Measurements from ENCODE around the gene MSH5. TPM values are rescaled to one million over a fixed set of nuclear protein-coding genes. Genes with fewer than 3 reads are reported as not detected.

Gene MSH5
- total and polyA plus RNA-seq, 2 of the 13 experiments (the other 11 are each of a cell fraction or from before 2014, with no cell fraction given), result 10.2 to 38.7 TPM

DNA sequence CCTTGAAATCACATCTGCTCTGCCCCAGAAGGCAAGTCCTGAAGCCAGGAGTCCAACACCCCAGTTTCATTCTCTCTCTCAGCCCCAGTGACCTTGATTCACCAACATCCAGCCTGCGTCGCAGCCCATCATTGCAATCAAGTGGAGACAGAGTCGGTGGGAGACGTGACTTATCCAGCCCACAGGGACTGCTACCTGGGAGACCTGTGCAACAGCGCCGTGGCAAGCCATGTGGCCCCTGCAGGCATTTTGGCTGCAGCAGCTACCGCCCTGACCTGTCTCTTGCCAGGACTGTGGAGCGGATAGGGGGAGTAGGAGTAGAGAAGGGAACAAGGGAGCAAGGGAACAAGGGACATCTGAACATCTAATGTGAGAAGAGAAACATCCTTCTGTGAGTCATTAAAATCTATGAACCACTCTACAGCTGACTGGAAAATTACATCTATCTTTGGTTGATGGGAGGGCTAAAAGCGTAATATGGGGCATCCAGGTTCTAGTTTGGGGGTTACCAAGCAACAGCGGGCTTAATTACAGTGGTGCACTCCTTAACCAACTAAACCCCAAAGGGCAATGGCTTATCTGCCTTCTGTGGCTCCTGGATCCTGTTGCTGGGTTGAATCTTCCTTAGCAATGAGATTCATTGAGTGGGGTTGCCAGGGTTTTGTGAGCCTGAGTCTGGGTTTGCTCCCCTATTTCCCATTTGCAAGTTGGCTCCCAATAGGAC lies 22.1 kb upstream of the MSH5 start (continued):
- TF ChIP-seq, protein P1, sequence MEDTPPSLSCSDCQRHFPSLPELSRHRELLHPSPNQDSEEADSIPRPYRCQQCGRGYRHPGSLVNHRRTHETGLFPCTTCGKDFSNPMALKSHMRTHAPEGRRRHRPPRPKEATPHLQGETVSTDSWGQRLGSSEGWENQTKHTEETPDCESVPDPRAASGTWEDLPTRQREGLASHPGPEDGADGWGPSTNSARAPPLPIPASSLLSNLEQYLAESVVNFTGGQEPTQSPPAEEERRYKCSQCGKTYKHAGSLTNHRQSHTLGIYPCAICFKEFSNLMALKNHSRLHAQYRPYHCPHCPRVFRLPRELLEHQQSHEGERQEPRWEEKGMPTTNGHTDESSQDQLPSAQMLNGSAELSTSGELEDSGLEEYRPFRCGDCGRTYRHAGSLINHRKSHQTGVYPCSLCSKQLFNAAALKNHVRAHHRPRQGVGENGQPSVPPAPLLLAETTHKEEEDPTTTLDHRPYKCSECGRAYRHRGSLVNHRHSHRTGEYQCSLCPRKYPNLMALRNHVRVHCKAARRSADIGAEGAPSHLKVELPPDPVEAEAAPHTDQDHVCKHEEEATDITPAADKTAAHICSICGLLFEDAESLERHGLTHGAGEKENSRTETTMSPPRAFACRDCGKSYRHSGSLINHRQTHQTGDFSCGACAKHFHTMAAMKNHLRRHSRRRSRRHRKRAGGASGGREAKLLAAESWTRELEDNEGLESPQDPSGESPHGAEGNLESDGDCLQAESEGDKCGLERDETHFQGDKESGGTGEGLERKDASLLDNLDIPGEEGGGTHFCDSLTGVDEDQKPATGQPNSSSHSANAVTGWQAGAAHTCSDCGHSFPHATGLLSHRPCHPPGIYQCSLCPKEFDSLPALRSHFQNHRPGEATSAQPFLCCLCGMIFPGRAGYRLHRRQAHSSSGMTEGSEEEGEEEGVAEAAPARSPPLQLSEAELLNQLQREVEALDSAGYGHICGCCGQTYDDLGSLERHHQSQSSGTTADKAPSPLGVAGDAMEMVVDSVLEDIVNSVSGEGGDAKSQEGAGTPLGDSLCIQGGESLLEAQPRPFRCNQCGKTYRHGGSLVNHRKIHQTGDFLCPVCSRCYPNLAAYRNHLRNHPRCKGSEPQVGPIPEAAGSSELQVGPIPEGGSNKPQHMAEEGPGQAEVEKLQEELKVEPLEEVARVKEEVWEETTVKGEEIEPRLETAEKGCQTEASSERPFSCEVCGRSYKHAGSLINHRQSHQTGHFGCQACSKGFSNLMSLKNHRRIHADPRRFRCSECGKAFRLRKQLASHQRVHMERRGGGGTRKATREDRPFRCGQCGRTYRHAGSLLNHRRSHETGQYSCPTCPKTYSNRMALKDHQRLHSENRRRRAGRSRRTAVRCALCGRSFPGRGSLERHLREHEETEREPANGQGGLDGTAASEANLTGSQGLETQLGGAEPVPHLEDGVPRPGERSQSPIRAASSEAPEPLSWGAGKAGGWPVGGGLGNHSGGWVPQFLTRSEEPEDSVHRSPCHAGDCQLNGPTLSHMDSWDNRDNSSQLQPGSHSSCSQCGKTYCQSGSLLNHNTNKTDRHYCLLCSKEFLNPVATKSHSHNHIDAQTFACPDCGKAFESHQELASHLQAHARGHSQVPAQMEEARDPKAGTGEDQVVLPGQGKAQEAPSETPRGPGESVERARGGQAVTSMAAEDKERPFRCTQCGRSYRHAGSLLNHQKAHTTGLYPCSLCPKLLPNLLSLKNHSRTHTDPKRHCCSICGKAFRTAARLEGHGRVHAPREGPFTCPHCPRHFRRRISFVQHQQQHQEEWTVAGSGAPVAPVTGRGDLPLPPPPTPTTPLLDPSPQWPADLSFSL (CRISPR knock-in tag; IDR thresholded peaks at IDR 0.05), result no peak
- peak; percentile 64; the same call in 1 of the 2 replicates for TF ChIP-seq CBFB (CRISPR knock-in tag; IDR thresholded peaks at IDR 0.05)
- TF ChIP-seq, protein P2, sequence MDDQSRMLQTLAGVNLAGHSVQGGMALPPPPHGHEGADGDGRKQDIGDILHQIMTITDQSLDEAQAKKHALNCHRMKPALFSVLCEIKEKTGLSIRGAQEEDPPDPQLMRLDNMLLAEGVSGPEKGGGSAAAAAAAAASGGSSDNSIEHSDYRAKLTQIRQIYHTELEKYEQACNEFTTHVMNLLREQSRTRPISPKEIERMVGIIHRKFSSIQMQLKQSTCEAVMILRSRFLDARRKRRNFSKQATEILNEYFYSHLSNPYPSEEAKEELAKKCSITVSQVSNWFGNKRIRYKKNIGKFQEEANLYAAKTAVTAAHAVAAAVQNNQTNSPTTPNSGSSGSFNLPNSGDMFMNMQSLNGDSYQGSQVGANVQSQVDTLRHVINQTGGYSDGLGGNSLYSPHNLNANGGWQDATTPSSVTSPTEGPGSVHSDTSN (CRISPR knock-in tag; IDR thresholded peaks at IDR 0.05; ENCODE audit: borderline replicate concordance), result no peak
- no peak for TF ChIP-seq ZNF629 (CRISPR knock-in tag; conservative IDR thresholded peaks at IDR 0.05)
- TF ChIP-seq RARA (CRISPR knock-in tag; IDR thresholded peaks at IDR 0.05), result no peak
- TF ChIP-seq ZNF367 (CRISPR knock-in tag; IDR thresholded peaks at IDR 0.05; ENCODE audit: borderline replicate concordance), result no peak
- no peak for TF ChIP-seq ZNF530 (CRISPR knock-in tag; IDR thresholded peaks at IDR 0.05; ENCODE audit: low read depth)
- TF ChIP-seq, protein P3, sequence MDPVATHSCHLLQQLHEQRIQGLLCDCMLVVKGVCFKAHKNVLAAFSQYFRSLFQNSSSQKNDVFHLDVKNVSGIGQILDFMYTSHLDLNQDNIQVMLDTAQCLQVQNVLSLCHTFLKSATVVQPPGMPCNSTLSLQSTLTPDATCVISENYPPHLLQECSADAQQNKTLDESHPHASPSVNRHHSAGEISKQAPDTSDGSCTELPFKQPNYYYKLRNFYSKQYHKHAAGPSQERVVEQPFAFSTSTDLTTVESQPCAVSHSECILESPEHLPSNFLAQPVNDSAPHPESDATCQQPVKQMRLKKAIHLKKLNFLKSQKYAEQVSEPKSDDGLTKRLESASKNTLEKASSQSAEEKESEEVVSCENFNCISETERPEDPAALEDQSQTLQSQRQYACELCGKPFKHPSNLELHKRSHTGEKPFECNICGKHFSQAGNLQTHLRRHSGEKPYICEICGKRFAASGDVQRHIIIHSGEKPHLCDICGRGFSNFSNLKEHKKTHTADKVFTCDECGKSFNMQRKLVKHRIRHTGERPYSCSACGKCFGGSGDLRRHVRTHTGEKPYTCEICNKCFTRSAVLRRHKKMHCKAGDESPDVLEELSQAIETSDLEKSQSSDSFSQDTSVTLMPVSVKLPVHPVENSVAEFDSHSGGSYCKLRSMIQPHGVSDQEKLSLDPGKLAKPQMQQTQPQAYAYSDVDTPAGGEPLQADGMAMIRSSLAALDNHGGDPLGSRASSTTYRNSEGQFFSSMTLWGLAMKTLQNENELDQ (CRISPR knock-in tag; IDR thresholded peaks at IDR 0.05; ENCODE audit: borderline replicate concordance), result no peak
- peak; percentile 58; the same call in 1 of the 2 replicates for TF ChIP-seq ERF (CRISPR knock-in tag; IDR thresholded peaks at IDR 0.05)
- TF ChIP-seq, protein P4, sequence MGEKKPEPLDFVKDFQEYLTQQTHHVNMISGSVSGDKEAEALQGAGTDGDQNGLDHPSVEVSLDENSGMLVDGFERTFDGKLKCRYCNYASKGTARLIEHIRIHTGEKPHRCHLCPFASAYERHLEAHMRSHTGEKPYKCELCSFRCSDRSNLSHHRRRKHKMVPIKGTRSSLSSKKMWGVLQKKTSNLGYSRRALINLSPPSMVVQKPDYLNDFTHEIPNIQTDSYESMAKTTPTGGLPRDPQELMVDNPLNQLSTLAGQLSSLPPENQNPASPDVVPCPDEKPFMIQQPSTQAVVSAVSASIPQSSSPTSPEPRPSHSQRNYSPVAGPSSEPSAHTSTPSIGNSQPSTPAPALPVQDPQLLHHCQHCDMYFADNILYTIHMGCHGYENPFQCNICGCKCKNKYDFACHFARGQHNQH (CRISPR knock-in tag; IDR thresholded peaks at IDR 0.05), result peak; percentile 45; the same call in 1 of the 2 replicates
- TF ChIP-seq SAP130 (CRISPR knock-in tag; IDR thresholded peaks at IDR 0.05; ENCODE audit: low read depth), result peak; percentile 77
- TF ChIP-seq, protein P5, sequence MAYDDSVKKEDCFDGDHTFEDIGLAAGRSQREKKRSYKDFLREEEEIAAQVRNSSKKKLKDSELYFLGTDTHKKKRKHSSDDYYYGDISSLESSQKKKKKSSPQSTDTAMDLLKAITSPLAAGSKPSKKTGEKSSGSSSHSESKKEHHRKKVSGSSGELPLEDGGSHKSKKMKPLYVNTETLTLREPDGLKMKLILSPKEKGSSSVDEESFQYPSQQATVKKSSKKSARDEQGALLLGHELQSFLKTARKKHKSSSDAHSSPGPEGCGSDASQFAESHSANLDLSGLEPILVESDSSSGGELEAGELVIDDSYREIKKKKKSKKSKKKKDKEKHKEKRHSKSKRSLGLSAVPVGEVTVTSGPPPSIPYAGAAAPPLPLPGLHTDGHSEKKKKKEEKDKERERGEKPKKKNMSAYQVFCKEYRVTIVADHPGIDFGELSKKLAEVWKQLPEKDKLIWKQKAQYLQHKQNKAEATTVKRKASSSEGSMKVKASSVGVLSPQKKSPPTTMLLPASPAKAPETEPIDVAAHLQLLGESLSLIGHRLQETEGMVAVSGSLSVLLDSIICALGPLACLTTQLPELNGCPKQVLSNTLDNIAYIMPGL (CRISPR knock-in tag; IDR thresholded peaks at IDR 0.05; ENCODE audit: borderline replicate concordance in 1 of 2, low read depth in 1 of 2), result peak in 1 of 2 experiments; percentile 91; a peak in 2 of 4 replicates
- no peak for TF ChIP-seq ZNF598 (CRISPR knock-in tag; IDR thresholded peaks at IDR 0.05; ENCODE audit: borderline replicate concordance)
- TF ChIP-seq KDM5B (CRISPR knock-in tag; IDR thresholded peaks at IDR 0.05; ENCODE audit: borderline replicate concordance), result 0 out of 2 replicates have a peak, but pooled peaks have one; percentile 8
- TF ChIP-seq ZFP90 (CRISPR knock-in tag; IDR thresholded peaks at IDR 0.05; ENCODE audit: borderline replicate concordance), result no peak

Measured in HepG2 (cell line).